Measurements from ENCODE around the gene PYGM.

- TF ChIP-seq CTCF (IDR thresholded peaks at IDR 0.05): no peak
- TF ChIP-seq POLR2A (IDR thresholded peaks at IDR 0.05): no peak
Measured at GRCh38 chr11:64803846-64804345, 44.1 kb upstream of the PYGM start.
